ENCODE results near the gene SYCN. TPM values are rescaled to one million over a fixed set of nuclear protein-coding genes. Genes with fewer than 3 reads are reported as not detected.

The SYCN gene
- total RNA-seq, 1 donor, result not detected

- TF ChIP-seq CTCF (IDR thresholded peaks at IDR 0.05; ENCODE audit: insufficient read depth, low read depth, low read length), result no peak
- H3K4me3 ChIP-seq (ENCODE audit: low read depth, low read length), result no peak overlapping the region
- DNase-seq (ENCODE audit: low read depth), result no peak
Measured at GRCh38 chr19:39207293-39207836, 3.3 kb upstream of the SYCN start.

GRCh38 chr19:39206122-39206521, 2.1 kb upstream of the SYCN start:
- no peak for TF ChIP-seq CTCF (IDR thresholded peaks at IDR 0.05; ENCODE audit: insufficient read depth, low read depth, low read length)
- no peak for DNase-seq (ENCODE audit: low read depth)
- H3K4me3 ChIP-seq (ENCODE audit: low read depth, low read length), result no peak overlapping the region

GRCh38 chr19:39205449-39205764, 1.3 kb upstream of the SYCN start:
- no peak for TF ChIP-seq CTCF (IDR thresholded peaks at IDR 0.05; ENCODE audit: insufficient read depth, low read depth, low read length)
- H3K4me3 ChIP-seq (ENCODE audit: low read depth, low read length), result no peak overlapping the region
- DNase-seq (ENCODE audit: low read depth), result no peak

- DNase-seq (ENCODE audit: low read depth), result no peak
- TF ChIP-seq CTCF (IDR thresholded peaks at IDR 0.05; ENCODE audit: insufficient read depth, low read depth, low read length), result no peak
- no peak overlapping the region for H3K4me3 ChIP-seq (ENCODE audit: low read depth, low read length)
Measured at GRCh38 chr19:39202998-39203355, 1.1 kb downstream of the SYCN start.

- DNase-seq (ENCODE audit: low read depth), result no peak
- no peak overlapping the region for H3K4me3 ChIP-seq (ENCODE audit: low read depth, low read length)
- TF ChIP-seq CTCF (IDR thresholded peaks at IDR 0.05; ENCODE audit: insufficient read depth, low read depth, low read length), result no peak
Measured at GRCh38 chr19:39200803-39201115, 3.3 kb downstream of the SYCN start.

GRCh38 chr19:39200066-39200802, 3.8 kb downstream of the SYCN start:
- H3K4me3 ChIP-seq (ENCODE audit: low read depth, low read length), result no peak overlapping the region
- DNase-seq (ENCODE audit: low read depth), result no peak
- TF ChIP-seq CTCF (IDR thresholded peaks at IDR 0.05; ENCODE audit: insufficient read depth, low read depth, low read length), result no peak

GRCh38 chr19:39199025-39199424, 5.0 kb downstream of the SYCN start:
- TF ChIP-seq CTCF (IDR thresholded peaks at IDR 0.05; ENCODE audit: insufficient read depth, low read depth, low read length), result no peak
- H3K4me3 ChIP-seq (ENCODE audit: low read depth, low read length), result no peak overlapping the region
- peak; percentile 79 for DNase-seq (ENCODE audit: low read depth)
